ENCODE results near the gene DAP3.

The DAP3 gene

DNA sequence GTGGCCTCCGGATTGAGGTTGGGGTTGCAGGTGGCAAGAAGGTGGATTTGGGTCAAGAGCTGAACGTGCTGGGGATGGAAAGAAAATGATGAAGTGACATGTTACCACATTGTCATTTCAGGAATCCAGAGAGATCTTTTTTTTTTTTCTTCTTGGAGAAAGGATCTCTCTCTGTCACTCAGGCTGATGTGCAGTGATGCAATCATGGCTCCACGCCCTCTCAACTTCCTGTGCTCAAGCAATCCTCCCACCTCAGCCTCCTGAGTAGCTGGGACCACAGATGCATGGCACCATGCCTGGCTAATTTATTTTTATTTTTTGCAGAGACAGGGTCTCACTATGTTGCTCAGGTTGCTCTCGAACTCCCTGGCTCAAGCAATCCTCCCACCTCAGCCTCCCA lies 87.5 kb downstream of the DAP3 start:
- POLR2A ChIA-PET: no interaction called here

DNA sequence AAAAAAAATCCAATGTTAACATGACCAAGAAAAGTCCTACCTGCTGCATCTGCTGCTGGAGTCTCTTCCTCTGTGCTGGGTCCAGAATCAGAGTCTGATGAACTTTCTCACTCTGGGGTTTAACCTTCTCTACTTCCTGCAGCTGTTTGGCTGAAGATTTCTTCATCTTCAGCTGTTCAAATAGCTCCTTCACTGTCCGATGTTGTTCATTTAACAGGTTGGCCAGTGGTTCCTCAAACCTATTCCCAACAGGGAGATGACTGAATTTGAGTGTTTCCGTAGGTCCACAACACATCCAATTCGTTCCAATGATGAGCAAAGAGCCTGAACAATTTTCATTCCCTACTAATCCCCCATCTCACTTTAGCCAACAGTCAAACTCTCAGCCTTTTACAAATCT lies 88.7 kb downstream of the DAP3 start:
- POLR2A ChIA-PET: no interaction called here
- TF ChIP-seq, protein P1, sequence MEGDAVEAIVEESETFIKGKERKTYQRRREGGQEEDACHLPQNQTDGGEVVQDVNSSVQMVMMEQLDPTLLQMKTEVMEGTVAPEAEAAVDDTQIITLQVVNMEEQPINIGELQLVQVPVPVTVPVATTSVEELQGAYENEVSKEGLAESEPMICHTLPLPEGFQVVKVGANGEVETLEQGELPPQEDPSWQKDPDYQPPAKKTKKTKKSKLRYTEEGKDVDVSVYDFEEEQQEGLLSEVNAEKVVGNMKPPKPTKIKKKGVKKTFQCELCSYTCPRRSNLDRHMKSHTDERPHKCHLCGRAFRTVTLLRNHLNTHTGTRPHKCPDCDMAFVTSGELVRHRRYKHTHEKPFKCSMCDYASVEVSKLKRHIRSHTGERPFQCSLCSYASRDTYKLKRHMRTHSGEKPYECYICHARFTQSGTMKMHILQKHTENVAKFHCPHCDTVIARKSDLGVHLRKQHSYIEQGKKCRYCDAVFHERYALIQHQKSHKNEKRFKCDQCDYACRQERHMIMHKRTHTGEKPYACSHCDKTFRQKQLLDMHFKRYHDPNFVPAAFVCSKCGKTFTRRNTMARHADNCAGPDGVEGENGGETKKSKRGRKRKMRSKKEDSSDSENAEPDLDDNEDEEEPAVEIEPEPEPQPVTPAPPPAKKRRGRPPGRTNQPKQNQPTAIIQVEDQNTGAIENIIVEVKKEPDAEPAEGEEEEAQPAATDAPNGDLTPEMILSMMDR (IDR thresholded peaks at IDR 0.05; ENCODE audit: insufficient read depth, low read length, missing control alignments): no peak
- H3K4me3 ChIP-seq (ENCODE audit: low read depth, low read length): no peak overlapping the region
- no peak for DNase-seq (ENCODE audit: low read depth, low spot score)
- CTCF ChIA-PET: no interaction called here

More for the DNA sequence above, 87.5 kb downstream of the DAP3 start:
- CTCF ChIA-PET: no interaction called here
- DNase-seq (ENCODE audit: low read depth, low spot score): no peak
- no peak overlapping the region for H3K4me3 ChIP-seq (ENCODE audit: low read depth, low read length)
- TF ChIP-seq, protein P1 (IDR thresholded peaks at IDR 0.05; ENCODE audit: insufficient read depth, low read length, missing control alignments): no peak

All from AG04449 (cell line).